Measurements from ENCODE around the gene FXYD1.
"Not testable (repeated sequence)": the region's sequence is repeated elsewhere in the genome, so short reads cannot be mapped to it uniquely, and the experiment has no call there.

FXYD1 gene

DNA sequence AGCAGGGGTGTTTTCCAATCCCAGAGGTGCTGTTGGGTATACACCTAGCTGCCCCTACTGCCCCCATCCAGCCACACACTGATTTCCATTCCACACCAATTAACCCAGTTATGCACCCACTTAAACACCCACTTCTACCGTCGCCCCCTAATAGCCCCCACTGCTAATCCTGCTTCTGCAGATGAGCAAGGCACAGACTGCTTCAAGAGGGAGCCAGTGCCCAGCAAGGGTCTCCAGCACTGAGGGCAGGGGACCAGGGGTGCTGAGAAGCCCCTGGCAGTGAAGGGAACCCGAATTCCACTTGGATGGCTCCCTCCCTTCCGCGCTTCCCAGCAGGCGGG lies 5.6 kb downstream of the FXYD1 start:
- FAIRE-seq, result no peak

DNA sequence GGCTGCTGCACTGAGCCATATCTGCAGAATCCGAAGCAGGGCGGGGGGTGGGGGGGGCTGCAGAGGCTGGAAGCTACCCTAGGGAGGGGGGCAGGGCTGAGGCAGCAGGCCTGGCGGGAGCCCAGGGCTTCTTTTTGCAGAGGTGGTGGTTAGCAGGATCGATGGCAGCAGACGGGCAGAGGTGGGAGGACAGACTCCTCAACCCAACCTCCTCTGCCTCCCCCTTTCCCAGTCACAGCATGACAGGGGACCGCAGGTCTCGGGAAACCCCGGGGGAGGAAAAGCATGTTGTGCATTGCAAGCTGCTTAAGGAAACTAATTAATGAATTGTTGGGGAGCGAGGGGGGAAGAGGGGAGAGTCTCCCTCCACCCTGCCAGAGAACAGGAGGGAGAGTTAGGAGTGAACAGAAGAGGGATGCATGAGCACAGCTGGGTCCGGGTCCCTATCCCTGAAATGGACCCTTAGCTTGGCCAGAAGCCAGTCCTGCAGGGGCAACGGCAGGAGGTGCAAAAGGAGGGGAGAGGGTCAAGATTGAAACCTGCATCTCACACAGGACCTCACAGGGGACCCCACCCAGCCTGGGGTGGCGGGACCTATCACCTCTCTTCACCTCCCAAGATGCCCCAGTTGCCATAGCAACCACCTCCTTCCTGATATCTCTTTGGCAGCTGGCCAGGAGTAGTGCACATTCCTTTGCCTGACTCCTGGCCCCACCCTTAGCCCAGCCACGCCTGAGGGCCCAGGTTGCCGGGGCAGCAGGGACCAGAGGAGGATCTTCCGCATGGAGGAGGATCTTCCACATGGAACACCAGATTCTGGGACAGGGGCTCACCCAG lies 6.2 kb downstream of the FXYD1 start:
- FAIRE-seq, result no peak

DNA sequence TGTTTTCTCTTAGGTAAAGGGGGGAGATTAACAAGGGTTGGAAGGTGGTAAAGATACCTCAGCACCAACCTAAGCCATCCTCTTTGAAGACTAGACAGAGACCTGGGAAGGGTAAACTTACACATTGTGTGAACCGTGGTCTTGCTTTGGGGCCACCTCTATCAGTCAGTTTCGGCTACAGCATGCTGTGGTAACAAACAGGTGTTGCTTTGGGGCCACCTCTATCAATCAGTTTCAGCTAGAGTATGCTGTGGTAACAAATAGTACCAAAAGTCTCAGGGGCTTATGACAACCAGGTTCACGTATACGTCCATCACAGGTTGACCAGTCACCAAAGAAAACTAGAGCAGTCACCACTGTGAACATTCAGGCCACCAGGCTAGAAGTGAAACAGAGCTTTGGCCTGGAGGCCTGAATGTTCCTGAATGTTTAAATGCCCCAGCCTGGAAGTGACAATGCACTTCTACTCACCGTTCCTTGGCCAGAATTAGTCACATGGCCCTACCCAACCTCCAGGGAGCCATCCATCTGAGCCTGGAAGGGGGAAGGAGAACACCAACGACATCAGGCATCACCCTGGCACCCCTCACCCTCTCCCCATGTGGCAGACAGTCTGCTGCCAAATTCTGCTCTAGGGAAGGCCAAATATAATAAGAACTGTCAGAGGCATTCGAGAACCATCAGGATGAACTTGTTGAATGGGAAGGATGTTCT lies 8.3 kb downstream of the FXYD1 start:
- no peak for FAIRE-seq

GRCh38 chr19:35149463-35149862 lies 10.8 kb downstream of the FXYD1 start:
- no peak for FAIRE-seq

DNA sequence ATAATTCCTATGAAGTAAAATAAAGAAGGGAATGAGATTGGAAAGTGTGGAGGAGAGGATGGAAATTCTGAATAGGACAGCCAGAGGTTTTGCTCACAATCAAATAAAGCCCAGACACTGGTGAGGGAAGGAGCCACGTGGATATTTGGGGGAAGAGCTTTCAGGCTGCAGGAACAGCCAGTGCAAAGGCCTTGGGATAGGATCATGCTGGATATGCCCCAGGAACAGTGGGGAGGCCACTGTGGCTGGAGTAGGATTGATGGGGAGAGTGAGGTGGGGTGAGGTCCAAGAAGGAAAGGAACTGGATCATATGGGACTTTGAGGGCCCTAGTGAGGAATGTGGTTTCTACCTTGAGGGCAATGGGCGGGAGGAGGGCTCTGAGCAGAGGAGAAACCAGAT lies 11.8 kb downstream of the FXYD1 start:
- no peak for FAIRE-seq

- FAIRE-seq, result no peak
Measured at GRCh38 chr19:35151273-35152065, 12.8 kb downstream of the FXYD1 start.

DNA sequence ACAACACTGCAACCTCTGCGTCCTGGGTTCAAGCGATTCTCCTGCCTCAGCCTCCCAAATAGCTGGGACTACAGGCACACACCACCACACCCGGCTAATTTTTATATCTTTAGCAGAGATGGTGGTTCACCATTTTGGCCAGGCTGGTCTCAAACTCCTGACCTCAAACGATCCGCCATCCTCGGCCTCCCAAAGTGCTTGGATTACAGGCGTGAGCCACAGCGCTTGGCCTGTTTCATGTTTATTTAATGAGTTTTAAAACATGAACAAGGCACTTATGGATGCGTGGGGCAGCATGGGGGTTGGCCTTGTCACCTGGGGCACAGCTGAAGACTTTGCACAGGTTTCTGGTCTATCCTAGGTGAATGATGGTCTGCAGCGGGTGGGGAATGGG lies 14.5 kb downstream of the FXYD1 start:
- not testable (repeated sequence) for FAIRE-seq

DNA sequence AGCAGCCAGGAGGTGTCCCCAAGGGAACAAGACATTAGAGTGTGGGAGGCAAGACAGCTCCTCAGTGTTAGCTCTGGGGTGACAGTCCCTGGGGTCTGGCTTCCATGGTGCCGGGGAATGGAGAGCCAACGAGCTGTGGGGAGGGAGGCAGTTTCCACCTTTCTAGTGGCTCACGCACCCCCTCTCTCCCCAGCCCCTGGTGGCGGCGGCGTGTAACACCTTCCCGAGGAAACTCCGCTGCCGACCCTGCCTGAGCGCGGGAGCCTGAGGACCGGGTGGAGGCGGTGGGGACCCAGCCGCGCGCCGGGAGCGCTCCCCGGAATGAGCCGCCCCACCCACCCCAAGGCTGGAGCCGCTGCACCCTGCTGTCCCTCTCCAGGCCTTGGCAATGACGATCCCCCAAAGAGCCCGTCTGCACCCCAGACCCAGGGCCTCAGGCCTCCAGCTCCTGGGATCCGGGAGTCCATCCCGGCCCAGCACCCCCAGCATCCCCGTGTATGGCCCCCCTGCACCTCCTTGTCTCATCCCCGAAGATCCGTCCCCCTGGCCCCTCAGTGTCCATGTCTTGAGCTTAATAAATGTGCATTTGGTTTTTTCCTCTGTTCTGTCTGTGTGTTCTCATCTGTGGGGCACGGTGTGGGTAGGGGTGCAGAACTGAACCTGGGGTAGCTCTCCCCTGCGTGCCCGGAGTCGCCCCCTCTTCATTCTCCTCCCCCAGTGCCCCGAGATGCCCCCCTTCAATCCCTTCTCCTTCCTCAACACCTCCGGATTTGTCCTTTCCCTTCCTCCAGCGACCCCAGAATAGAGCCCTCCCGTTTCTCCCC lies 15.3 kb downstream of the FXYD1 start:
- FAIRE-seq, result no peak

DNA sequence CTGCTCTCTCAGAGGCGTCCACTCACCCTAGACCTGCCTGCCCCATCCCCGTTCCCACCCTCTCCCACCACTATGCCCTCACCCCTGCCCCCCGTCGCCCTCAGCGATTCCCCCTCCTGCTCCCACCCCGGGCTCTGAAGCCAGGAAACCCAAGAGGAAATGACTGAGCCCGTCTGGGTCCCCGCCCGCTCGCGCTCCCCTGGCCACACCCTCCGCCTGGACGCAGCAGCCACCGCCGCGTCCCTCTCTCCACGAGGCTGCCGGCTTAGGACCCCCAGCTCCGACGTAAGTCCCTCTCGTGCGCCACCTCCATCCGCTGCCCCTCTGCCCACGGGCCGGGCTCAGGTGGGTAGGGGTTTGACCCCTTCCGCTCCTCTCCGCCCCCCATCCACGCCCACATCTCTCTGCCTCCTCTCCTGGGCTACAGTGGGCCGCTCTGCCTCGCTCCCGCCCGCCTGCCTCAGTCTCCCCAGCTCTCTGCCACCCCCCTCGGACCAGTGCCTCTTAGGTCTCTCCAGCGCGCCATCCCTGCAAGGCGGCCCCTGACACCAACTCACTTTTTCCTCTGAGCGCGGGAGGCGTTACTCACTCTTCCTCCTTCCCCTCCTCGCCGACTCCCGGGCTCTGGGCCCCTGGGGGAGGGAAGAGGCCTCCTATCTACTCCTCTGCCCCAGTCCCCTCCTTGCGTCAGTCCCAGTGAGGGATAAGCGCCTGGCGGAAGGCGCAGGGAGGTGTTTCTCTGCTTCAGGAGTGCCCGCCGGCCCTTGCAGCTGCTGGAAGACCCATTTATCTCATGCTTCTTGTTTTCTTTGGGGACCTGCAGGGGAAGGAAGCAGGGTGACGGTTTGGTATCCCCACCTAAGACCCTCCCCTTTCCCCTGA lies 16.1 kb downstream of the FXYD1 start, which contains the start of gene FXYD5:
Gene FXYD5 (plus strand): TSS at position 211 of the 882 bp plus-strand sequence. CDS start 816 bp downstream, outside the sequence.
- no peak for FAIRE-seq

- FAIRE-seq, result no peak
Measured at GRCh38 chr19:35155441-35155840, 16.8 kb downstream of the FXYD1 start.

- no peak for FAIRE-seq
Measured at GRCh38 chr19:35155981-35156672, 17.5 kb downstream of the FXYD1 start.

DNA sequence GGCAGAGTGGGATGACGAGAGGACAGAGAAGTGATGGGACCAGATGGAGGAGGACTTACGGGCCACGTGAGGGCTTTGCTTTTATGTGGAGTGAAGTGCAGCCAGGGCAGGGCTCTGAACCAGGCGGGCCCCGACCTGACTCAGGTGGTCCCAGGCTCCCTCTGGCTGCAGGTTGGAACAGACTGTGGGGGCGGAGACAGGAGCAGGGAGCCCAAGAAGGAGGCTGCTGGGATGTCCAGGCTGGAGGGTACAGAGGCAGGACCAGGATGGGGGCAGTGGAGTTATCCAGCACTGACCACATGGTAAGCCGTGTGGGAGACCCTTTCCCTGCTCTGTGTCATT lies 18.0 kb downstream of the FXYD1 start:
- FAIRE-seq, result no peak

DNA sequence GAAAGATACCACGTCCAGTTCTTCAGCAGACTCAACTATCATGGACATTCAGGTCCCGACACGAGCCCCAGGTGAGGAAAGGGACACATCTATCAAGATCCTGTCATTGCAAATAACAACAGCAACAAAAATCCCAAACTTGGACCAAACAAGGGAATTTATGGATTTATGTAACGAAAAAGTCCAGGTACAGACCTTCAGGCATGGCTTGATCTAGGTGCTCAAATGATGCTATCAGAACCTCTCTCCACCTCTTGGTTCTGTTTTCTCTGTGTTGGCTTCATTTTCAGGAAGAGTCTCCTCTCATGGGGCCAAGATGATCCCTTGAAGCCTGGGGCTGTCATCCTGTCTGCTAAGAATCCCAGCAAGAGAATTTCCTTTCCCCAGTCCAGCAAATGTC lies 18.8 kb downstream of the FXYD1 start:
- no peak for FAIRE-seq

GRCh38 chr19:35159606-35160005 lies 21.0 kb downstream of the FXYD1 start:
- FAIRE-seq, result no peak

DNA sequence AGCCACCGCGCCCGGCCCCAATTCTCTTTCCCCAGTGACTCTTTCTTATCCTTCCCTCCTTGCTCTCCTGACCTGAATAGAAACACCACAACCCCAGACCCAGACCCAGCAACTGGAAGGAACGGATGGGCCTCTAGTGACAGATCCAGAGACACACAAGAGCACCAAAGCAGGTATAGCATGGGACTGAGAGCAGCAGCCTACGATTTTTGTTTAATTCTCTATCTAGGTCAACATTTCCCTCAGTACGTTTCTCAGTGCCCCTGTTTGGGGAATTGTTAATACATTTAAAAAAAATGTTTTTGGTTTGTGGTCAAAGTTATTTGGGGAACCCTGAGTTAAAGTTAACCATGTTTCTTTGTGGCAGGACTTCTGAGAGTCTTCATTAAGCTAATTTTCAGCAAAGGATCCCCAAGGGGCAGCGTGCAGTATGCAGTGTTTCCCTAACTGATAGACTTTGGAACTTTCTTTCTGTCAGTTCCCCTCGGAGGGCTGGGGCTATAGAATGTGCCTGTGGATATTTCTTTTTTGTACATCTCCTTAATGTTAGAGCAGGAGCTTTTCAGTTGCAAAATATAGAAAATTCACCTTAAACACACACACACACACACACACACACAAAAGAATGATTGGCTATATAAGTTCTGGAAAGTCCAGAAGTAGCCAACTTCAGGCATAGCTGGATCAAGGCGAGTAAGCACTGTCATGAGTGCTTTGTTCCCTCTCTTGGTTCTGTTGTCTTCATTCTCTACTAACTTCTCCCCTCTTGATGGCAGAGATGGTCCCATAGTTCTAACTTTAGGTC lies 22.2 kb downstream of the FXYD1 start:
- FAIRE-seq, result no peak

- no peak for FAIRE-seq
Measured at GRCh38 chr19:35161434-35161743, 22.8 kb downstream of the FXYD1 start.

GRCh38 chr19:35162471-35163326 lies 24.1 kb downstream of the FXYD1 start:
- FAIRE-seq, result no peak

GRCh38 chr19:35164418-35164817 lies 25.8 kb downstream of the FXYD1 start:
- FAIRE-seq, result no peak
